B cell (primary cell): ENCODE results near the gene SATB1. TPM values are rescaled to one million over a fixed set of nuclear protein-coding genes. Genes with fewer than 3 reads are reported as not detected.

Experiments used
- ATAC-seq: fragments of 200-7000 bp; cut with Tn5 transposase; one replicate; pipeline ENCODE4 v1.10.0; 2021; ENCODE audit warnings: low read depth, mild to moderate bottlenecking, moderate number of reproducible peaks, moderate library complexity
- CTCF ChIA-PET: fragments of 350-600 bp; sonication (Branson Sonifier 250); formaldehyde crosslinking; loops from one replicate; lab custom pipeline; 2021; ENCODE audit warnings: antibody characterized with exemption, inconsistent platforms; lab: Charles Lee
- POLR2A ChIA-PET: fragments of 350-600 bp; sonication (Branson Sonifier 250); formaldehyde crosslinking; loops from one replicate; lab custom pipeline; 2021; ENCODE audit warnings: antibody characterized with exemption; lab: Charles Lee
- DNase-seq: peaks from one replicate; pipeline ENCODE4 v3.0.0; 2013
- H2AFZ ChIP-seq: 2 replicates; pipeline ENCODE4 v1.6.1; 2012; ENCODE audit warnings: mild to moderate bottlenecking, low read depth, low read length; ENCODE audit not compliant: insufficient read depth, poor library complexity, severe bottlenecking
- H3K27ac ChIP-seq, 2 donors: 1 replicate in 1 of 2; 2 replicates in 1 of 2; pipeline ENCODE4 v1.5.1; 2012 to 2013; ENCODE audit warnings: low read length in 2 of 2, mild to moderate bottlenecking in 2 of 2, moderate library complexity in 1 of 2
- H3K27me3 ChIP-seq, 4 experiments: fragments of 200-600 bp in 1 of 4; sonication (generic) in 1 of 4; replicated peaks in 1 of 4; 1 replicate in 2 of 4; 2 replicates in 2 of 4; pipeline versions ENCODE4 v1.6.1 to v1.7.0; 2013 to 2016; ENCODE audit warnings: low read length in 3 of 4, mild to moderate bottlenecking in 2 of 4, mixed read lengths in 1 of 4, moderate library complexity in 1 of 4; ENCODE audit not compliant: insufficient read depth in 4 of 4, control insufficient read depth in 3 of 4; ENCODE audit errors: control extremely low read depth in 1 of 4
- H3K36me3 ChIP-seq, 2 experiments: replicated peaks in 1 of 2; 1 replicate in 1 of 2; 2 replicates in 1 of 2; pipeline versions ENCODE4 v1.6.1 to v1.7.1; 2013; ENCODE audit warnings: low read length in 1 of 2; ENCODE audit not compliant: insufficient read depth in 2 of 2, control insufficient read depth in 1 of 2; ENCODE audit errors: control extremely low read depth in 1 of 2, extremely low read depth in 1 of 2
- H3K4me1 ChIP-seq, 2 donors: fragments of 200-600 bp in 1 of 2; sonication (generic) in 1 of 2; 1 replicate in 1 of 2; 2 replicates in 1 of 2; pipeline versions ENCODE4 v1.5.1 to v1.6.1; 2013 to 2017; ENCODE audit warnings: low read length in 2 of 2; ENCODE audit not compliant: control insufficient read depth in 2 of 2, insufficient read depth in 2 of 2
- H3K4me2 ChIP-seq: replicated peaks from 2 replicates; pipeline ENCODE3; 2012; ENCODE audit warnings: mild to moderate bottlenecking, low read depth, low read length; ENCODE audit not compliant: poor library complexity, severe bottlenecking
- H3K4me3 ChIP-seq, 5 experiments: fragments of 200-600 bp in 1 of 5; sonication (generic) in 1 of 5; 1 replicate in 3 of 5; 2 replicates in 2 of 5; pipeline versions ENCODE4 v1.5.1 to v1.7.0; 2011 to 2016; ENCODE audit warnings: low read length in 4 of 5, mild to moderate bottlenecking in 4 of 5, low read depth in 2 of 5, control low read depth in 1 of 5, moderate library complexity in 1 of 5; ENCODE audit not compliant: insufficient read depth in 1 of 5; ENCODE audit errors: control extremely low read depth in 1 of 5, extremely low read depth in 1 of 5
- H3K79me2 ChIP-seq: fragments of 200-600 bp; sonication (generic); one replicate; pipeline ENCODE4 v1.6.0; 2016; ENCODE audit warnings: low read length; ENCODE audit not compliant: control insufficient read depth, insufficient read depth
- H3K9ac ChIP-seq: fragments of 200-600 bp; sonication (generic); 2 replicates; pipeline ENCODE4 v1.6.1; 2017; ENCODE audit warnings: mild to moderate bottlenecking, low read length, moderate library complexity
- H3K9me3 ChIP-seq, 3 donors: one replicate each; pipeline versions ENCODE4 v1.6.1 to v1.7.1; 2013; ENCODE audit warnings: low read length in 2 of 3; ENCODE audit not compliant: control insufficient read depth in 2 of 3, insufficient read depth in 1 of 3; ENCODE audit errors: control extremely low read depth in 1 of 3
- H4K20me1 ChIP-seq: 2 replicates; pipeline ENCODE4 v1.6.0; 2012; ENCODE audit warnings: mild to moderate bottlenecking, low read length; ENCODE audit not compliant: insufficient read depth, control insufficient read depth, poor library complexity, severe bottlenecking
- H3K27ac Mint-ChIP-seq: one replicate; pipeline ENCODE4 v1.8.0; 2021; ENCODE audit warnings: mixed read lengths
- H3K27me3 Mint-ChIP-seq: one replicate; pipeline ENCODE4 v1.8.0; 2021; ENCODE audit warnings: mixed read lengths
- H3K4me1 Mint-ChIP-seq: one replicate; pipeline ENCODE4 v1.8.0; 2021; ENCODE audit warnings: mixed read lengths
- H3K4me3 Mint-ChIP-seq: one replicate; pipeline ENCODE4 v1.8.0; 2021; ENCODE audit warnings: mixed read lengths
- H3K9me3 Mint-ChIP-seq: one replicate; pipeline ENCODE4 v1.8.0; 2022; ENCODE audit warnings: mixed read lengths; ENCODE audit not compliant: insufficient read depth
- EZH2 ChIP-seq: IDR thresholded peaks from 2 replicates; pipeline ENCODE4 v1.6.1; 2012; ENCODE audit warnings: borderline replicate concordance, low read depth, mild to moderate bottlenecking, moderate library complexity, low read length; ENCODE audit not compliant: insufficient read depth, poor library complexity, severe bottlenecking
- WGBS: methylation state at CpG from one replicate; pipeline ENCODE4 v1.1.5; 2013; ENCODE audit warnings: missing lambda C conversion rate; ENCODE audit not compliant: insufficient coverage; 5-methylcytosine and 5-hydroxymethylcytosine counted together
- intact Hi-C: fragments of 100-400 bp; cut with micrococcal nuclease; formaldehyde crosslinking; loops from one replicate; pipeline ENCODE4 v1.10.0; 2022
- polyA plus RNA-seq: library from polyadenylated mRNA; depleted of rRNA; stranded (reverse); fragments of >200 nt; gene quantifications from 2 replicates; pipeline ENCODE4 v1.2.3, GENCODE V29; 2012
- total RNA-seq, 2 donors: library from RNA; stranded (reverse); fragments of 120-200 nt in 1 of 2; gene quantifications; 1 replicate in 1 of 2; 2 replicates in 1 of 2; pipeline versions ENCODE4 v1.2.3 to v1.2.4, GENCODE V29; 2013 to 2022
- TF ChIP-seq, protein P1 (sequence below): fragments of 200-600 bp; IDR thresholded peaks from one replicate; pipeline ENCODE4 v1.8.0; 2022; ENCODE audit warnings: antibody characterized with exemption, mild to moderate bottlenecking

Gene SATB1
- total and polyA plus RNA-seq, 2 donors (not counting 1 experiment from before 2014, with no cell fraction given), result 42.3 to 66.5 TPM

- H3K4me1 ChIP-seq, result peaks cover 19 to 32% of the 10 kb centered on the region in 2 donors
- H3K4me3 Mint-ChIP-seq, result no peak overlapping the region
- ChIA-PET POLR2A (no interaction called here), CTCF (interaction anchor here (0.6 to 0.9 kb wide), 2 partner anchors 32 to 112 kb away, joined by 3 read pairs; no protein-coding TSS in a partner anchor)
- DNase-seq (no peak), ATAC-seq (no peak)
- H3K27ac Mint-ChIP-seq, result peak overlapping the region; percentile 8
- no peaks in the 10 kb centered on the region for H4K20me1 ChIP-seq
- no peak overlapping the region for H3K9ac ChIP-seq
- peaks cover 8% of the 10 kb centered on the region for H3K27me3 Mint-ChIP-seq
- H3K36me3 ChIP-seq, result no peaks in the 10 kb centered on the region
- peaks cover 0 to 3% (median 0%) of the 10 kb centered on the region in 4 experiments for H3K27me3 ChIP-seq
- H3K4me1 Mint-ChIP-seq, result peaks cover 31% of the 10 kb centered on the region
- no peak overlapping the region for H2AFZ ChIP-seq
- peak overlapping the region in 1 of 2 donors; percentile 28 for H3K27ac ChIP-seq
- peaks cover 28% of the 10 kb centered on the region for H3K79me2 ChIP-seq
- H3K9me3 Mint-ChIP-seq, result peaks cover 3% of the 10 kb centered on the region
- intact Hi-C loops, result loop anchor here (5.0 to 10.0 kb wide), 3 partner anchors 310 to 1737 kb away; partner anchors contain the start of gene SGO1
- TF ChIP-seq EZH2, result no peak
- TF ChIP-seq, protein P1, sequence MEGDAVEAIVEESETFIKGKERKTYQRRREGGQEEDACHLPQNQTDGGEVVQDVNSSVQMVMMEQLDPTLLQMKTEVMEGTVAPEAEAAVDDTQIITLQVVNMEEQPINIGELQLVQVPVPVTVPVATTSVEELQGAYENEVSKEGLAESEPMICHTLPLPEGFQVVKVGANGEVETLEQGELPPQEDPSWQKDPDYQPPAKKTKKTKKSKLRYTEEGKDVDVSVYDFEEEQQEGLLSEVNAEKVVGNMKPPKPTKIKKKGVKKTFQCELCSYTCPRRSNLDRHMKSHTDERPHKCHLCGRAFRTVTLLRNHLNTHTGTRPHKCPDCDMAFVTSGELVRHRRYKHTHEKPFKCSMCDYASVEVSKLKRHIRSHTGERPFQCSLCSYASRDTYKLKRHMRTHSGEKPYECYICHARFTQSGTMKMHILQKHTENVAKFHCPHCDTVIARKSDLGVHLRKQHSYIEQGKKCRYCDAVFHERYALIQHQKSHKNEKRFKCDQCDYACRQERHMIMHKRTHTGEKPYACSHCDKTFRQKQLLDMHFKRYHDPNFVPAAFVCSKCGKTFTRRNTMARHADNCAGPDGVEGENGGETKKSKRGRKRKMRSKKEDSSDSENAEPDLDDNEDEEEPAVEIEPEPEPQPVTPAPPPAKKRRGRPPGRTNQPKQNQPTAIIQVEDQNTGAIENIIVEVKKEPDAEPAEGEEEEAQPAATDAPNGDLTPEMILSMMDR, result no peak
- H3K4me2 ChIP-seq, result no peak overlapping the region
- H3K4me3 ChIP-seq, result no peak overlapping the region
- peaks cover 0 to 10% (median 0%) of the 10 kb centered on the region in 3 donors for H3K9me3 ChIP-seq
These were observed 22.6 kb upstream of the SATB1 start for GRCh38 chr3:18447720-18448119.

DNA sequence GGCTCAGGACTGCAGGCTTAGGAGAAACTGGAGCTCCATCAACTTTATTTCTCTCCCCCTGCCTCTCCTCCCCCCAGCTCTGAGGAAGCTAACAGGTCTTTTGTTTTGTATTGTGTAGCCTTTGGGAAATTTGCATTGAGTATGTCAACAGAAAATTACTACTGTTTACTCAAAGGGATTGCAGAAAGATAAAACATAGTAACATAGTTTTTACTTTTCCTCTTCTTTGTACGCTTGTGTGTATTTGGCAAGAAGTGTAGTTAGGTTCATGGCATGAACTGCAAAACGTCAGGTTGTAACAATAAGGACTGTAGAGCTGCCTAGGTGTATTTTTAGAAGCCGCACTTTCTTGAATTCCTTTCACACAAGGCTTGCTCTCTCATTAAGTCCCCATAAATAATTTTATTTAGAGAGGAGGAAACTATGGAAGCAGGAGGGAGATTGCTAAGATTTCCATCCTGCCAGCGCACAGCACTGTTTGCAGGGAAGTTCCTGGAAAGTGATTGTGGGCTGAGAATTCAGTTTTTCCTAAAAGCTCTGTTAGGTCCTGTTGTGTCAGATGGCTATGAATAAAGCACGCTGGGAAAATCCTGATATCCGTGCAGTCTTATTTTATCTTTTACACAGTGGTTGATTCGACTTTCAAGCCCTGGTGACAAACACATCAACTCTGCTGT lies 21.1 kb upstream of the SATB1 start:
- peaks cover 38% of the 10 kb centered on the region for H3K4me1 Mint-ChIP-seq
- peak overlapping the region; percentile 75 to 79 for H3K27ac ChIP-seq

More for the DNA sequence above, 21.1 kb upstream of the SATB1 start:
- Histone ChIP-seq H3K27me3 (peaks cover 0 to 3% (median 0%) of the 10 kb centered on the region in 4 experiments), H3K36me3 (no peaks in the 10 kb centered on the region), H4K20me1 (no peaks in the 10 kb centered on the region), H2AFZ (peak overlapping the region; percentile 85), H3K4me1 (peaks cover 32 to 33% of the 10 kb centered on the region in 2 donors), H3K9ac (peak overlapping the region; percentile 69), H3K79me2 (peaks cover 37% of the 10 kb centered on the region), H3K4me3 (peak overlapping the region; percentile 57 to 87 (median 67)), H3K9me3 (peaks cover 0 to 10% (median 0%) of the 10 kb centered on the region in 3 donors), H3K4me2 (peak overlapping the region; percentile 92)
- Mint-ChIP-seq H3K27ac (peak overlapping the region; percentile 94), H3K27me3 (peaks cover 8% of the 10 kb centered on the region), H3K9me3 (peaks cover 3% of the 10 kb centered on the region), H3K4me3 (peak overlapping the region; percentile 95)
- ChIA-PET POLR2A (interaction anchor here (0.6 kb wide), 1 partner anchor 22 kb away, joined by 8 read pairs; no protein-coding TSS in a partner anchor), CTCF (interaction anchor here (0.7 to 2.7 kb wide), 6 partner anchors 10 to 312 kb away, joined by 3 to 15 read pairs (median 4); no protein-coding TSS in a partner anchor)
- DNase-seq (peak; percentile 28), ATAC-seq (no peak)
- WGBS, result 13% methylated on average over 1 of the region's 7 CpGs
- intact Hi-C loops, result loop anchor here (5.0 to 10.0 kb wide), 3 partner anchors 311 to 1739 kb away; partner anchors contain the start of gene SGO1
- TF ChIP-seq EZH2, result no peak
- TF ChIP-seq, protein P1, result no peak
